GM19238 (cell line): ENCODE results near the gene CT45A2.
"Not testable (repeated sequence)": the region's sequence is repeated elsewhere in the genome, so short reads cannot be mapped to it uniquely, and the experiment has no call there.

Experiments used
- DNase-seq: peaks from one replicate; pipeline ENCODE4 v3.0.0; 2011; ENCODE audit warnings: low spot score; ENCODE audit not compliant: insufficient read length

CT45A2 gene, protein sequence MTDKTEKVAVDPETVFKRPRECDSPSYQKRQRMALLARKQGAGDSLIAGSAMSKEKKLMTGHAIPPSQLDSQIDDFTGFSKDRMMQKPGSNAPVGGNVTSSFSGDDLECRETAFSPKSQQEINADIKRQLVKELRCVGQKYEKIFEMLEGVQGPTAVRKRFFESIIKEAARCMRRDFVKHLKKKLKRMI

DNA sequence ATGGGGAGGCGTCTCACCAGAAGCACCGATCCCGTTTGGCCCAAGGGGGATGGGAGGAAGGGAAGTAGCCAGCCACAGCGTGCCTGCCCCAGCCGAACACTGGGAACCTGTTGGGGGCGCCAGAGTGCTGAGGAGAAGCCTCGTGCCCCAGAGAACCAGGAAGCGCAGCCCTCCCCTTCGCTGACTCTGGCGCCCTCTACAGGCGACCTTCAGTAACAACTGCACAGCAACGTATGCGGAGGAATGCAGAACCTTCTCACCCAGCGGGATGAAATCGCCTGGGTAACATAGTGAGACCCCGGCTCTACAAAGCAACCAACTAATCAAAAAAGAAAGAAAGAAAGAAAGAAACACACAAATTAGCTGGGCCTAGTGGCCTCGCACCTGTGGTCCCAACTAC lies at the start of gene CT45A2:
CT45A2 (minus strand) TSS at position 101 of the 400 bp plus-strand sequence. CDS start 3,747 bp downstream, outside the sequence.
- DNase-seq: not testable (repeated sequence)

DNA sequence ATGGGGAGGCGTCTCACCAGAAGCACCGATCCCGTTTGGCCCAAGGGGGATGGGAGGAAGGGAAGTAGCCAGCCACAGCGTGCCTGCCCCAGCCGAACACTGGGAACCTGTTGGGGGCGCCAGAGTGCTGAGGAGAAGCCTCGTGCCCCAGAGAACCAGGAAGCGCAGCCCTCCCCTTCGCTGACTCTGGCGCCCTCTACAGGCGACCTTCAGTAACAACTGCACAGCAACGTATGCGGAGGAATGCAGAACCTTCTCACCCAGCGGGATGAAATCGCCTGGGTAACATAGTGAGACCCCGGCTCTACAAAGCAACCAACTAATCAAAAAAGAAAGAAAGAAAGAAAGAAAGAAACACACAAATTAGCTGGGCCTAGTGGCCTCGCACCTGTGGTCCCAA lies 34.6 kb upstream of the CT45A2 start, which contains the start of gene CT45A8:
CT45A8 (minus strand) TSS at position 101 of the 400 bp plus-strand sequence. CDS start 3,755 bp downstream, outside the sequence.
- not testable (repeated sequence) for DNase-seq

DNA sequence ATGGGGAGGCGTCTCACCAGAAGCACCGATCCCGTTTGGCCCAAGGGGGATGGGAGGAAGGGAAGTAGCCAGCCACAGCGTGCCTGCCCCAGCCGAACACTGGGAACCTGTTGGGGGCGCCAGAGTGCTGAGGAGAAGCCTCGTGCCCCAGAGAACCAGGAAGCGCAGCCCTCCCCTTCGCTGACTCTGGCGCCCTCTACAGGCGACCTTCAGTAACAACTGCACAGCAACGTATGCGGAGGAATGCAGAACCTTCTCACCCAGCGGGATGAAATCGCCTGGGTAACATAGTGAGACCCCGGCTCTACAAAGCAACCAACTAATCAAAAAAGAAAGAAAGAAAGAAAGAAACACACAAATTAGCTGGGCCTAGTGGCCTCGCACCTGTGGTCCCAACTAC lies 17.4 kb upstream of the CT45A2 start, which contains the start of gene CT45A7:
CT45A7 (minus strand) TSS at position 101 of the 400 bp plus-strand sequence. CDS start 3,747 bp downstream, outside the sequence.
- not testable (repeated sequence) for DNase-seq

DNA sequence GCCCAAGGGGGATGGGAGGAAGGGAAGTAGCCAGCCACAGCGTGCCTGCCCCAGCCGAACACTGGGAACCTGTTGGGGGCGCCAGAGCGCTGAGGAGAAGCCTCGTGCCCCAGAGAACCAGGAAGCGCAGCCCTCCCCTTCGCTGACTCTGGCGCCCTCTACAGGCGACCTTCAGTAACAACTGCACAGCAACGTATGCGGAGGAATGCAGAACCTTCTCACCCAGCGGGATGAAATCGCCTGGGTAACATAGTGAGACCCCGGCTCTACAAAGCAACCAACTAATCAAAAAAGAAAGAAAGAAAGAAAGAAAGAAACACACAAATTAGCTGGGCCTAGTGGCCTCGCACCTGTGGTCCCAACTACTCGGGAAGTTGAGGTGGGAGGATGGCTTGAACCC lies 17.1 kb downstream of the CT45A2 start, which contains the start of gene CT45A6:
CT45A6 (minus strand) TSS at position 101 of the 400 bp plus-strand sequence. CDS start 3,794 bp downstream, outside the sequence.
- not testable (repeated sequence) for DNase-seq

DNA sequence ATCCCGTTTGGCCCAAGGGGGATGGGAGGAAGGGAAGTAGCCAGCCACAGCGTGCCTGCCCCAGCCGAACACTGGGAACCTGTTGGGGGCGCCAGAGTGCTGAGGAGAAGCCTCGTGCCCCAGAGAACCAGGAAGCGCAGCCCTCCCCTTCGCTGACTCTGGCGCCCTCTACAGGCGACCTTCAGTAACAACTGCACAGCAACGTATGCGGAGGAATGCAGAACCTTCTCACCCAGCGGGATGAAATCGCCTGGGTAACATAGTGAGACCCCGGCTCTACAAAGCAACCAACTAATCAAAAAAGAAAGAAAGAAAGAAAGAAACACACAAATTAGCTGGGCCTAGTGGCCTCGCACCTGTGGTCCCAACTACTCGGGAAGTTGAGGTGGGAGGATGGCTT lies 34.4 kb downstream of the CT45A2 start, which contains the start of gene CT45A5:
CT45A5 (minus strand) TSS at position 101 of the 400 bp plus-strand sequence. CDS start 3,774 bp downstream, outside the sequence.
- DNase-seq: not testable (repeated sequence)

DNA sequence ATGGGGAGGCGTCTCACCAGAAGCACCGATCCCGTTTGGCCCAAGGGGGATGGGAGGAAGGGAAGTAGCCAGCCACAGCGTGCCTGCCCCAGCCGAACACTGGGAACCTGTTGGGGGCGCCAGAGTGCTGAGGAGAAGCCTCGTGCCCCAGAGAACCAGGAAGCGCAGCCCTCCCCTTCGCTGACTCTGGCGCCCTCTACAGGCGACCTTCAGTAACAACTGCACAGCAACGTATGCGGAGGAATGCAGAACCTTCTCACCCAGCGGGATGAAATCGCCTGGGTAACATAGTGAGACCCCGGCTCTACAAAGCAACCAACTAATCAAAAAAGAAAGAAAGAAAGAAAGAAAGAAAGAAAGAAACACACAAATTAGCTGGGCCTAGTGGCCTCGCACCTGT lies 51.7 kb downstream of the CT45A2 start, which contains the start of gene CT45A3:
CT45A3 (minus strand) TSS at position 101 of the 400 bp plus-strand sequence. CDS start 3,747 bp downstream, outside the sequence.
- DNase-seq: not testable (repeated sequence)
